CD4-positive, CD25-positive, alpha-beta regulatory T cell (primary cell): ENCODE results near the gene BRWD1. TPM values are rescaled to one million over a fixed set of nuclear protein-coding genes. Genes with fewer than 3 reads are reported as not detected.
"Not testable (repeated sequence)": the region's sequence is repeated elsewhere in the genome, so short reads cannot be mapped to it uniquely, and the experiment has no call there.

Source experiments
- ATAC-seq, 2 donors: fragments of 150-1000 bp; cut with Tn5 transposase; one replicate each; pipeline ENCODE4 v1.10.0; 2021; ENCODE audit warnings: low read depth in 2 of 2, moderate number of reproducible peaks in 2 of 2, moderate library complexity in 1 of 2
- DNase-seq, 3 donors: peaks; one replicate each; pipeline versions ENCODE4 v3.0.0 to v3.0.0-alpha.2; 2012 to 2022; ENCODE audit warnings: mixed read lengths in 1 of 3
- H3K27ac ChIP-seq: one replicate; pipeline ENCODE4 v1.7.0; 2013; ENCODE audit warnings: mild to moderate bottlenecking, low read length; ENCODE audit not compliant: insufficient read depth, poor library complexity, severe bottlenecking
- H3K27me3 ChIP-seq: one replicate; pipeline ENCODE4 v1.7.0; 2013; ENCODE audit warnings: low read length; ENCODE audit not compliant: control insufficient read depth, insufficient read depth
- H3K36me3 ChIP-seq: one replicate; pipeline ENCODE4 v1.7.0; 2013; ENCODE audit warnings: mild to moderate bottlenecking, low read length, moderate library complexity; ENCODE audit not compliant: control insufficient read depth, insufficient read depth
- H3K4me1 ChIP-seq: 2 replicates; pipeline ENCODE4 v1.7.0; 2013; ENCODE audit warnings: mild to moderate bottlenecking, low read length; ENCODE audit not compliant: insufficient read depth, control insufficient read depth, poor library complexity, severe bottlenecking
- H3K4me3 ChIP-seq: one replicate; pipeline ENCODE4 v1.7.0; 2013; ENCODE audit warnings: low read depth, mild to moderate bottlenecking, low read length, moderate library complexity
- H3K9me3 ChIP-seq, 2 experiments: 1 replicate in 1 of 2; 2 replicates in 1 of 2; pipeline ENCODE4 v1.7.0; 2013; ENCODE audit warnings: low read length in 2 of 2, mild to moderate bottlenecking in 1 of 2, moderate library complexity in 1 of 2; ENCODE audit not compliant: control insufficient read depth in 2 of 2
- H3K27ac Mint-ChIP-seq, 3 donors: one replicate each; pipeline ENCODE4 v1.8.0; 2020 to 2022; ENCODE audit warnings: mild to moderate bottlenecking in 3 of 3, mixed read lengths in 3 of 3, moderate library complexity in 2 of 3
- H3K27me3 Mint-ChIP-seq: one replicate; pipeline ENCODE4 v1.8.0; 2022; ENCODE audit warnings: mild to moderate bottlenecking, mixed read lengths
- H3K36me3 Mint-ChIP-seq: one replicate; pipeline ENCODE4 v1.8.0; 2020; ENCODE audit warnings: mixed read lengths
- H3K4me1 Mint-ChIP-seq, 4 donors: one replicate each; pipeline ENCODE4 v1.8.0; 2020 to 2022; ENCODE audit warnings: mixed read lengths in 4 of 4, mild to moderate bottlenecking in 1 of 4
- H3K4me3 Mint-ChIP-seq, 4 donors: one replicate each; pipeline ENCODE4 v1.8.0; 2020 to 2022; ENCODE audit warnings: mild to moderate bottlenecking in 4 of 4, mixed read lengths in 4 of 4, moderate library complexity in 3 of 4
- H3K9me3 Mint-ChIP-seq, 7 donors: one replicate each; pipeline ENCODE4 v1.8.0; 2020 to 2022; ENCODE audit warnings: mixed read lengths in 7 of 7, mild to moderate bottlenecking in 3 of 7, moderate library complexity in 2 of 7
- polyA plus RNA-seq, 4 donors: library from polyadenylated mRNA; unstranded; fragments of 300-500 nt; fragmentation: Illumina TruSeq; gene quantifications; one replicate each; pipeline ENCODE4 v1.2.3, GENCODE V29; 2021
- total RNA-seq: library from RNA; stranded (reverse); gene quantifications from one replicate; pipeline ENCODE4 v1.2.3, GENCODE V29; 2022

The BRWD1 gene
- total and polyA plus RNA-seq, 5 donors from 2014 or later: 33.9 to 110 (median 42.1) TPM

DNA sequence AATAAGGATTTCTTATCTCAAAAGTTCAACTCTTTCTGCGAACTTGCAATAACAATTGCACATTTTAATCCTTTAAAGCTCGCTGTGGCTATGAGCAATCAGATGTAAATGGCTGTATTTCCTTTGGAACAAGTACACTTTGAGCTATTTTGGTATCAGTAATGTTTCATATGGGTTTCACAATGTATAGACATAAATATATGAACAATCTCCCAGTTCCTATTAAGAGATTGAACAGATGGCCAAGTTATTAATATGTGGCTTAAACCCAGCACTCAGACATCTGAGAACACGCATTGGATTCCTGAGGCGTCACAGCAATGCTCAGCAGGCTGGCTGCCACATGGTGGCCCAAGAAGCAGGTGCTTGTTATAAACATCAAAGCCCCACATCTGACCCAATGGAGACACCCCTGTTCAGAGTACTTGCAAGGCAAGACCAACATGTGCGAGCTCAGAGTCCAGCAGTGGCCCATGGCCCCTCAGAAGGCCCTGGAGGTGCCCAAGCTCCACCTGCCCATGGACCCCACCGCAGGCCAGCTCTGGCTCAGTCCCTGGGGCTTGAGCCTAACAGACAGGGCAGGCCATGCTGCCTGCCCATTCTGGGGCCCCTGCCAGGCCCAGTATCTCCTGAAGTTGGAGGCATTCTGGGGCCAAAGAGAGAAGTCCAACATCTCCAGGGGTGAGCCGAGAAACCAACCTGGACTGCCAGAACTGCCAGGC, 153.9 kb downstream of the BRWD1 start:
- Mint-ChIP-seq H3K36me3 (no peaks in the 10 kb centered on the region), H3K27ac (no peak overlapping the region), H3K9me3 (peaks cover 0 to 12% (median 3%) of the 10 kb centered on the region in 7 donors), H3K27me3 (peaks cover 6% of the 10 kb centered on the region), H3K4me1 (peaks cover 0 to 4% (median 0%) of the 10 kb centered on the region in 4 donors), H3K4me3 (no peak overlapping the region)
- Histone ChIP-seq H3K27me3 (peaks cover 2% of the 10 kb centered on the region), H3K36me3 (no peaks in the 10 kb centered on the region), H3K9me3 (peaks cover 4 to 9% of the 10 kb centered on the region in 2 experiments), H3K4me1 (no peaks in the 10 kb centered on the region), H3K27ac (no peak overlapping the region), H3K4me3 (no peak overlapping the region)
- ATAC-seq (no peak), DNase-seq (no peak)

DNA sequence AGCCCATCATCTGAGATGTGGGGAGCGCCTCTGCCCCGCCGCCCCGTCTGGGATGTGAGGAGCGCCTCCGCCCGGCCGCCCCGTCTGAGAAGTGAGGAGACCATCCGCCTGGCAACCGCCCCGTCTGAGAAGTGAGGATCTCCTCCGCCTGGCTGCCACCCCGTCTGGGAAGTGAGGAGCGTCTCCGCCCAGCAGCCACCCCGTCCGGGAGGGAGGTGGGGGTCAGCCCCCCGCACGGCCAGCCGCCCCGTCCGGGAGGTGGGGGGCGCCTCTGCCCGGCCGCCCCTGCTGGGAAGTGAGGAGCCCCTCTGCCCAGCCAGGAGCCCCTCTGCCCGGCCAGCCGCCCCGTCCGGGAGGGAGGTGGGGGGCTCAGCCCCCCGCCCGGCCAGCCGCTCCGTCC, 156.2 kb downstream of the BRWD1 start:
- not testable (repeated sequence) for H3K27ac Mint-ChIP-seq, ATAC-seq, H3K4me1 ChIP-seq, H3K9me3 ChIP-seq, H3K4me1 Mint-ChIP-seq, H3K36me3 Mint-ChIP-seq, H3K36me3 ChIP-seq, H3K4me3 Mint-ChIP-seq, DNase-seq, H3K9me3 Mint-ChIP-seq, H3K27me3 ChIP-seq, H3K27ac ChIP-seq, H3K4me3 ChIP-seq
- peaks cover 11% of the 10 kb centered on the region for H3K27me3 Mint-ChIP-seq

DNA sequence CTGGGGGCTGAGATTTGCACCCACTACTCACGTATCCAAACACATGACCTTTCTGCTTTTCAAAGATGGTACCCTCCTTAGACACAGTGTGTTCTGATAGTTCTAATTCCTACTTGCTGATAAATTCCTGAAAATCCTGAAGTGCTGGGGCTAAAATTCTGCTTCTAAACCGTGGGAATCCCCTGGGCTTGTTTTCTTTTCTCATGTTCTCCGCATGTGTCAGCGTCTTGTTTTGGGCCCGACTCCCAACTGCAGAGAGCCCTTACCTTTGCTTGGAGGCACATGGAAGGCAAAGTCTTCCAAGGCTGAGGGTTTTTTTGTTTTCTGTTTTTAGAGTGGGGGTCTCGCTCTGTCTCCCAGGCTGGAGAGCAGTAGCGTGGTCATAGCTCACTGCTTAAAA, 157.4 kb downstream of the BRWD1 start:
- Mint-ChIP-seq H3K4me1 (peaks cover 0 to 2% (median 0%) of the 10 kb centered on the region in 4 donors), H3K36me3 (no peaks in the 10 kb centered on the region), H3K9me3 (peaks cover 0 to 4% (median 0%) of the 10 kb centered on the region in 7 donors), H3K27me3 (peaks cover 11% of the 10 kb centered on the region), H3K4me3 (no peak overlapping the region), H3K27ac (no peak overlapping the region)
- Histone ChIP-seq H3K4me3 (no peak overlapping the region), H3K27ac (no peak overlapping the region), H3K9me3 (no peaks in the 10 kb centered on the region), H3K36me3 (no peaks in the 10 kb centered on the region), H3K27me3 (peaks cover 3% of the 10 kb centered on the region), H3K4me1 (no peaks in the 10 kb centered on the region)
- ATAC-seq: no peak
- no peak for DNase-seq

DNA sequence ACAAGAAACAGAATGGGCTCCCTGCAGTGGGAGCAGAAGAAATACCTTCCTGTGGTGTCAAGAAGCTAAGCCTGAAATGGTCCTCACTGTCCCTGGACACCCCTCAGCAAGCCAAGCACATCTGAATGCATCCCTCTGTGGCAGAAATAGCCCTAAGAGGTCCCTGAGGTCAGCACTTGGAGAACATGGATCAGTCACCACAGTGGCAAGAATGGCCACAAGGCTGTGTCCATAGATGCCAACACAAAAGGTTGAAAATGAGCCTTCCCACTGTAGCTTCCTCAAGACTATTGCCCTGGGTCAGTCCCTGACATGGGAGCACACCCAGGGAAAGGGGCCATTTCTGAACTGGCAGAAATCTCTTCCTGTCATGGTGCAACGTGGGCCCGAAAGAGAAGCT, 157.9 kb downstream of the BRWD1 start:
- Histone ChIP-seq H3K36me3 (no peaks in the 10 kb centered on the region), H3K27ac (no peak overlapping the region), H3K4me3 (no peak overlapping the region), H3K27me3 (peaks cover 3% of the 10 kb centered on the region), H3K9me3 (no peaks in the 10 kb centered on the region), H3K4me1 (no peaks in the 10 kb centered on the region)
- DNase-seq (no peak), ATAC-seq (no peak)
- Mint-ChIP-seq H3K27me3 (peaks cover 13% of the 10 kb centered on the region), H3K36me3 (no peaks in the 10 kb centered on the region), H3K9me3 (peaks cover 0 to 4% (median 0%) of the 10 kb centered on the region in 7 donors), H3K4me1 (peaks cover 0 to 2% (median 0%) of the 10 kb centered on the region in 4 donors), H3K4me3 (no peak overlapping the region), H3K27ac (no peak overlapping the region)

DNA sequence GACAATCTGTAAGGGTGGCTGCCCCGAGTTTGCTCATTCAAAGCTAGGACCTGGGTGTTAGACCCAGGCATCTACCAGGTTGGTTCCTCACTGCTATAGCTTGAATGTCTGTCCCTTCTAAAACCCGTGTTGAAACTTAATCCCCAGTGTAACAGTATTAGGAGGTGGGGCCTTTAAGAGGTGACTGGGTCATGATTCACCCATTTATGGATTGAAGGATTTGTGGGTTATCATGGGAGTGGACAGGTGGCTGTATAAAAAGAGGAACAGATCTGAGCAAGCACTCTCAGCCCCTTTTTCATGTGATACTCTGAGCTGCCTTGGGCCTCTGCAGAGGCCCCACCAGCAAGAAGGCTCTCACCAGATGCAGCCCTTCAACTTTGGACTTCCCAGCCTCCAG, 159.6 kb downstream of the BRWD1 start:
- Histone ChIP-seq H3K36me3 (no peaks in the 10 kb centered on the region), H3K4me1 (no peaks in the 10 kb centered on the region), H3K4me3 (no peak overlapping the region), H3K9me3 (no peaks in the 10 kb centered on the region), H3K27ac (no peak overlapping the region), H3K27me3 (peaks cover 3% of the 10 kb centered on the region)
- ATAC-seq (no peak), DNase-seq (no peak)
- Mint-ChIP-seq H3K36me3 (no peaks in the 10 kb centered on the region), H3K9me3 (peaks cover 0 to 4% (median 0%) of the 10 kb centered on the region in 7 donors), H3K4me1 (peaks cover 0 to under 1% (median 0%) of the 10 kb centered on the region in 4 donors), H3K27ac (no peak overlapping the region), H3K4me3 (no peak overlapping the region), H3K27me3 (peaks cover 17% of the 10 kb centered on the region)

DNA sequence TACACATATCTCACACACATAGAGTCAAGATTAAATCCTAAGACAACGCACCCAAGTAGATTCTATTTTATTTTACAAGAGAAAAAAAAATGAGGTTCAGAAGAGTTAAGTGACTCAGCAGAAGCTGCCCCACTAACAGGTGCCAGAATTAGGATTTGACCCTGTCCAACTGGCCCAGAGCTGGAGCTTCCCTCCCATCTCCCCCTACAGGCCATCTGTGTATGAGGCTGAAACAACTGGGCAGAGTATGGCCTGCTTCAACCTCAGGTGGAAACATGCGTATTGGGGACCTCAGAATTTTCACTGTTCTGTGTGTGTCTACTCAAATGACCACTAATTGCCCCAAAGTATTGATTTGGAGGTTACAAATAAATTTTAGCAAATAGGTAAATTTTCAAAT, 160.1 kb downstream of the BRWD1 start:
- Mint-ChIP-seq H3K27ac (no peak overlapping the region), H3K4me1 (no peaks in the 10 kb centered on the region), H3K4me3 (no peak overlapping the region)

DNA sequence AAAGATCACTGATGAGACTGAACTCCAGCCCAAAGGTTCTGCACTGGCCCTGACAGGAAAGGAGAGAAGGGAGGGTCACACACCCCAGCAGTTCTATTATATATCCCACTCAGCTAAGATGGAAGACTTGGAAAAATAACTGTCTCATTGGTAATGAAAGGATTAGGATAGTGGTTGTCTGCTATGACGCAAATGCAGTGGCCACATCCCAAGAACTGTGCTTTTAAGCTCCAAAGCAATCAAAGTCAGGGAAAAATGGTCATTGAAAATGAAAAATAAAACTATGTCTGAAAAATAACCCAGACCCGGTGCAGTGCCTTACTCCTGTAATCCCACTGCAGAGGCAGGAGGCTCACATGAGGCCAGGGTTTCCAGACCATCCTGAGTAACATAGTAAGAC, 161.2 kb downstream of the BRWD1 start:
- peaks cover 0 to 4% (median 0%) of the 10 kb centered on the region in 7 donors for H3K9me3 Mint-ChIP-seq

More for the DNA sequence above, 160.1 kb downstream of the BRWD1 start:
- H3K9me3 ChIP-seq: no peaks in the 10 kb centered on the region
- H3K36me3 Mint-ChIP-seq: no peaks in the 10 kb centered on the region
- peaks cover 0 to 4% (median 0%) of the 10 kb centered on the region in 7 donors for H3K9me3 Mint-ChIP-seq
- peak in 1 of 3 donors; percentile 5 for DNase-seq
- no peak for ATAC-seq
- no peaks in the 10 kb centered on the region for H3K4me1 ChIP-seq
- no peaks in the 10 kb centered on the region for H3K36me3 ChIP-seq
- peaks cover 3% of the 10 kb centered on the region for H3K27me3 ChIP-seq
- peaks cover 21% of the 10 kb centered on the region for H3K27me3 Mint-ChIP-seq
- H3K4me3 ChIP-seq: no peak overlapping the region
- no peak overlapping the region for H3K27ac ChIP-seq

DNA sequence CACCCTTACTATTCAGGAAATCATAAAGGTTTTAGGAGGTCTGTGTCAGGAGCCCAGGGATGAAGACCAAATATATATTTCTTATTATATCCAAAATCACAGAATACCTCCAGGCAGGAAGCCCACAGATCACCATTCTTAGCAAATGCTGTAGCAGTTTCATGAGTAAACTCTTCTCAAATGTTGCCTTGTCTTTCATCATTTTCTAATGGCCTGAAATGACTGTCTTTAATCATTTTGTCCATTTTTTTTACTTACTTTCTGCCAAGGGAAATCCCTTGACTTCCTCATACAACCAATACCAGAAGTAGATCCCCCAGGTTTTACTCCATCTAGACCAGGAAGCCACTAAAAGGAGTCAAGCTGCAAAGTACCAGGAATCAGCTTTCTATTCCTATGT, 162.6 kb downstream of the BRWD1 start:
- Mint-ChIP-seq H3K9me3 (peaks cover 0 to 4% (median 0%) of the 10 kb centered on the region in 7 donors), H3K4me3 (no peak overlapping the region), H3K36me3 (no peaks in the 10 kb centered on the region), H3K27me3 (peaks cover 27% of the 10 kb centered on the region), H3K4me1 (no peaks in the 10 kb centered on the region), H3K27ac (no peak overlapping the region)
- no peaks in the 10 kb centered on the region for H3K4me1 ChIP-seq
- H3K27ac ChIP-seq: no peak overlapping the region
- no peaks in the 10 kb centered on the region for H3K36me3 ChIP-seq
- no peak for DNase-seq
- no peak overlapping the region for H3K4me3 ChIP-seq
- H3K9me3 ChIP-seq: no peaks in the 10 kb centered on the region
- ATAC-seq: no peak
- H3K27me3 ChIP-seq: peaks cover 3% of the 10 kb centered on the region

More for the DNA sequence above, 161.2 kb downstream of the BRWD1 start:
- ATAC-seq: no peak
- H3K4me3 Mint-ChIP-seq: no peak overlapping the region
- Histone ChIP-seq H3K27me3 (peaks cover 3% of the 10 kb centered on the region), H3K9me3 (no peaks in the 10 kb centered on the region), H3K27ac (no peak overlapping the region), H3K4me1 (no peaks in the 10 kb centered on the region), H3K36me3 (no peaks in the 10 kb centered on the region), H3K4me3 (no peak overlapping the region)
- H3K27me3 Mint-ChIP-seq: peaks cover 27% of the 10 kb centered on the region
- H3K27ac Mint-ChIP-seq: no peak overlapping the region
- no peak for DNase-seq
- H3K4me1 Mint-ChIP-seq: no peaks in the 10 kb centered on the region
- no peaks in the 10 kb centered on the region for H3K36me3 Mint-ChIP-seq
